HUDEP-2 (cell line): ENCODE results near the gene BUD31.
"Not testable (repeated sequence)": the region's sequence is repeated elsewhere in the genome, so short reads cannot be mapped to it uniquely, and the experiment has no call there.

ENCODE experiments used
- DNase-seq, 76 experiments: peaks; one replicate each; lab custom pipeline; 2025; ENCODE audit not compliant: unreplicated experiment in 76 of 76; lab: John Stamatoyannopoulos, UW

BUD31 gene

GRCh38 chr7:99380032-99380822 lies 28.5 kb upstream of the BUD31 start:
- DNase-seq = peak in 23 of 76 experiments; percentile 8 to 45 (median 26)

- DNase-seq = no peak
These were observed 27.7 kb upstream of the BUD31 start for GRCh38 chr7:99380823-99381663.

- peak in 12 of 76 experiments; percentile 7 to 58 (median 21) for DNase-seq
These were observed 27.1 kb upstream of the BUD31 start for GRCh38 chr7:99381664-99382075.

GRCh38 chr7:99383203-99383602 lies 25.6 kb upstream of the BUD31 start:
- no peak for DNase-seq

- no peak for DNase-seq
These were observed 24.9 kb upstream of the BUD31 start for GRCh38 chr7:99383791-99384370.

GRCh38 chr7:99384523-99384922 lies 24.2 kb upstream of the BUD31 start:
- no peak for DNase-seq

GRCh38 chr7:99385564-99385963 lies 23.2 kb upstream of the BUD31 start:
- no peak for DNase-seq

GRCh38 chr7:99386584-99387238 lies 22.1 kb upstream of the BUD31 start:
- peak in 53 of 76 experiments; percentile 6 to 68 (median 27) for DNase-seq

- DNase-seq = not testable (repeated sequence)
These were observed 21.5 kb upstream of the BUD31 start for GRCh38 chr7:99387239-99387635.

GRCh38 chr7:99387912-99388311 lies 20.9 kb upstream of the BUD31 start:
- DNase-seq = no peak

GRCh38 chr7:99389772-99390171 lies 19.0 kb upstream of the BUD31 start:
- no peak for DNase-seq

GRCh38 chr7:99390941-99391602 lies 17.7 kb upstream of the BUD31 start:
- no peak for DNase-seq

GRCh38 chr7:99392046-99392445 lies 16.7 kb upstream of the BUD31 start:
- no peak for DNase-seq

GRCh38 chr7:99392659-99393354 lies 16.0 kb upstream of the BUD31 start:
- peak in 48 of 76 experiments; percentile 2 to 67 (median 42) for DNase-seq

- DNase-seq = peak in 1 of 76 experiments; percentile 37
These were observed 15.2 kb upstream of the BUD31 start for GRCh38 chr7:99393355-99394187.

- DNase-seq = no peak
These were observed 14.6 kb upstream of the BUD31 start for GRCh38 chr7:99394188-99394502.

GRCh38 chr7:99395616-99396327 lies 13.0 kb upstream of the BUD31 start:
- no peak for DNase-seq
